CD4-positive, alpha-beta T cell treated with Interleukin-17A for 4 hours (primary cell): ENCODE results near the gene COL13A1.

Experiments
- DNase-seq: peaks from one replicate; pipeline ENCODE4 v3.0.0-alpha.2; 2020; ENCODE audit warnings: mixed read lengths

The COL13A1 gene

GRCh38 chr10:69801434-69802315 is at the start of gene COL13A1:
COL13A1 (plus strand) TSS chr10:69801906; CDS start chr10:69802424, 518 bp downstream.
- no peak for DNase-seq

- no peak for DNase-seq
These were observed 49.2 kb upstream of the COL13A1 start for GRCh38 chr10:69752479-69752878.

- no peak for DNase-seq
These were observed 45.4 kb upstream of the COL13A1 start for GRCh38 chr10:69756279-69756678.

GRCh38 chr10:69757206-69757552 is 44.5 kb upstream of the COL13A1 start:
- DNase-seq: no peak

- no peak for DNase-seq
These were observed 44.0 kb upstream of the COL13A1 start for GRCh38 chr10:69757553-69758309.

GRCh38 chr10:69758310-69758728 is 43.4 kb upstream of the COL13A1 start:
- DNase-seq: no peak

GRCh38 chr10:69759641-69760040 is 42.1 kb upstream of the COL13A1 start:
- no peak for DNase-seq

GRCh38 chr10:69760072-69760471 is 41.6 kb upstream of the COL13A1 start:
- no peak for DNase-seq

- no peak for DNase-seq
These were observed 40.4 kb upstream of the COL13A1 start for GRCh38 chr10:69761320-69761719.

- no peak for DNase-seq
These were observed 35.4 kb upstream of the COL13A1 start for GRCh38 chr10:69766161-69766910.

- DNase-seq: no peak
These were observed 33.9 kb upstream of the COL13A1 start for GRCh38 chr10:69767793-69768192.

GRCh38 chr10:69768386-69768785 is 33.3 kb upstream of the COL13A1 start:
- DNase-seq: no peak

GRCh38 chr10:69769395-69769992 is 32.2 kb upstream of the COL13A1 start:
- DNase-seq: no peak

- no peak for DNase-seq
These were observed 28.6 kb upstream of the COL13A1 start for GRCh38 chr10:69772933-69773704.

- no peak for DNase-seq
These were observed 27.1 kb upstream of the COL13A1 start for GRCh38 chr10:69774596-69774995.

GRCh38 chr10:69780077-69780476 is 21.6 kb upstream of the COL13A1 start:
- no peak for DNase-seq

GRCh38 chr10:69781576-69781975 is 20.1 kb upstream of the COL13A1 start:
- no peak for DNase-seq

GRCh38 chr10:69783515-69783914 is 18.2 kb upstream of the COL13A1 start:
- DNase-seq: no peak

GRCh38 chr10:69786791-69787190 is 14.9 kb upstream of the COL13A1 start:
- no peak for DNase-seq

GRCh38 chr10:69787681-69788080 is 14.0 kb upstream of the COL13A1 start:
- DNase-seq: no peak

GRCh38 chr10:69789164-69789576 is 12.5 kb upstream of the COL13A1 start:
- DNase-seq: no peak

- DNase-seq: no peak
These were observed 9.9 kb upstream of the COL13A1 start for GRCh38 chr10:69791812-69792211.
